NCI-H1105 treated with DMSO at 0.1 percent for 48 hours (cell line): Measurements from ENCODE around the gene ADRB1.

ENCODE experiments used
- DNase-seq: peaks from one replicate; lab custom pipeline; 2025; lab: John Stamatoyannopoulos, UW

ADRB1 gene

GRCh38 chr10:114043532-114044246 lies at the start of gene ADRB1:
ADRB1 (plus strand) TSS chr10:114043866; CDS start chr10:114044133, 267 bp downstream.
- peak; percentile 51 for DNase-seq

GRCh38 chr10:113995201-113995600 lies 48.5 kb upstream of the ADRB1 start:
- DNase-seq: no peak

- no peak for DNase-seq
These were observed 46.2 kb upstream of the ADRB1 start for GRCh38 chr10:113997428-113997827.

- no peak for DNase-seq
These were observed 44.1 kb upstream of the ADRB1 start for GRCh38 chr10:113999531-113999930.

GRCh38 chr10:114000457-114001010 lies 43.1 kb upstream of the ADRB1 start:
- no peak for DNase-seq

GRCh38 chr10:114002422-114002821 lies 41.2 kb upstream of the ADRB1 start:
- no peak for DNase-seq

GRCh38 chr10:114003161-114003941 lies 40.3 kb upstream of the ADRB1 start:
- DNase-seq: no peak

- DNase-seq: no peak
These were observed 34.2 kb upstream of the ADRB1 start for GRCh38 chr10:114009281-114009996.

- no peak for DNase-seq
These were observed 33.4 kb upstream of the ADRB1 start for GRCh38 chr10:114010316-114010715.

GRCh38 chr10:114012650-114013049 lies 31.0 kb upstream of the ADRB1 start:
- DNase-seq: no peak

- no peak for DNase-seq
These were observed 28.0 kb upstream of the ADRB1 start for GRCh38 chr10:114015708-114016107.

- DNase-seq: no peak
These were observed 26.4 kb upstream of the ADRB1 start for GRCh38 chr10:114017271-114017670.

GRCh38 chr10:114017873-114018272 lies 25.8 kb upstream of the ADRB1 start:
- no peak for DNase-seq

GRCh38 chr10:114019226-114019625 lies 24.4 kb upstream of the ADRB1 start:
- no peak for DNase-seq

GRCh38 chr10:114021154-114021553 lies 22.5 kb upstream of the ADRB1 start:
- no peak for DNase-seq

GRCh38 chr10:114021717-114022680 lies 21.7 kb upstream of the ADRB1 start:
- DNase-seq: no peak

- no peak for DNase-seq
These were observed 20.7 kb upstream of the ADRB1 start for GRCh38 chr10:114022766-114023597.

- DNase-seq: no peak
These were observed 18.6 kb upstream of the ADRB1 start for GRCh38 chr10:114024876-114025610.

- DNase-seq: no peak
These were observed 18.0 kb upstream of the ADRB1 start for GRCh38 chr10:114025611-114026130.
